Measurements from ENCODE around the gene THAP4.

- no peak for TF ChIP-seq POLR2A (IDR thresholded peaks at IDR 0.05; ENCODE audit: extremely low read depth, insufficient read length)
- TF ChIP-seq, protein P1, sequence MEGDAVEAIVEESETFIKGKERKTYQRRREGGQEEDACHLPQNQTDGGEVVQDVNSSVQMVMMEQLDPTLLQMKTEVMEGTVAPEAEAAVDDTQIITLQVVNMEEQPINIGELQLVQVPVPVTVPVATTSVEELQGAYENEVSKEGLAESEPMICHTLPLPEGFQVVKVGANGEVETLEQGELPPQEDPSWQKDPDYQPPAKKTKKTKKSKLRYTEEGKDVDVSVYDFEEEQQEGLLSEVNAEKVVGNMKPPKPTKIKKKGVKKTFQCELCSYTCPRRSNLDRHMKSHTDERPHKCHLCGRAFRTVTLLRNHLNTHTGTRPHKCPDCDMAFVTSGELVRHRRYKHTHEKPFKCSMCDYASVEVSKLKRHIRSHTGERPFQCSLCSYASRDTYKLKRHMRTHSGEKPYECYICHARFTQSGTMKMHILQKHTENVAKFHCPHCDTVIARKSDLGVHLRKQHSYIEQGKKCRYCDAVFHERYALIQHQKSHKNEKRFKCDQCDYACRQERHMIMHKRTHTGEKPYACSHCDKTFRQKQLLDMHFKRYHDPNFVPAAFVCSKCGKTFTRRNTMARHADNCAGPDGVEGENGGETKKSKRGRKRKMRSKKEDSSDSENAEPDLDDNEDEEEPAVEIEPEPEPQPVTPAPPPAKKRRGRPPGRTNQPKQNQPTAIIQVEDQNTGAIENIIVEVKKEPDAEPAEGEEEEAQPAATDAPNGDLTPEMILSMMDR (IDR thresholded peaks at IDR 0.05; ENCODE audit: low read depth, low read length), result no peak
- no peak for TF ChIP-seq MYC (IDR thresholded peaks at IDR 0.05; ENCODE audit: low read depth, low read length)
Observed at GRCh38 chr2:241576293-241576654, 60.7 kb downstream of the THAP4 start.

All from NB4 (cell line).